HCT116 (cell line): ENCODE data around the gene FUT6. TPM values are rescaled to one million over a fixed set of nuclear protein-coding genes. Genes with fewer than 3 reads are reported as not detected.

Experiments
- ATAC-seq: fragments of 200-7000 bp; cut with Tn5 transposase; 2 replicates; pipeline ENCODE4 v1.9.1; 2020; ENCODE audit warnings: mild to moderate bottlenecking, moderate library complexity
- BruUV-seq: library from RNA; stranded (reverse); fragments of 400-500 nt; replicated peaks from 2 replicates; lab custom pipeline; 2021; lab: Mats Ljungman, UMichigan
- CTCF ChIA-PET: fragments of 300-600 bp; sonication (Branson Sonifier 250); formaldehyde crosslinking; loops from one replicate; lab custom pipeline; 2021; ENCODE audit warnings: antibody characterized with exemption; lab: Charles Lee
- POLR2A ChIA-PET: fragments of 300-600, 350-600 bp; sonication (Branson Sonifier 250); formaldehyde crosslinking; loops from one replicate; lab custom pipeline; 2021; ENCODE audit warnings: antibody characterized with exemption; lab: Charles Lee
- RAD21 ChIA-PET, 2 experiments: fragments of 300-600 bp; sonication (Branson Sonifier 250); formaldehyde crosslinking; loops; one replicate each; lab custom pipeline; 2023; ENCODE audit warnings: low total read pairs in 2 of 2; ENCODE audit not compliant: uncharacterized antibody in 2 of 2, unreplicated experiment in 2 of 2, low non-redundant PET in 1 of 2; lab: Charles Lee
- DNase-seq: peaks from one replicate; pipeline ENCODE4 v3.0.0-alpha.2; 2010; ENCODE audit warnings: low read depth, low spot score
- H2AFZ ChIP-seq: fragments of 200-600 bp; shearing (Covaris generic), sonication (generic); 2 replicates; pipeline ENCODE4 v1.6.1; 2017; ENCODE audit warnings: low read depth, mixed run types, mixed read lengths, antibody characterized with exemption, low read length; ENCODE audit not compliant: poor library complexity, severe bottlenecking
- H3K27ac ChIP-seq: 2 replicates; pipeline ENCODE4 v1.5.1; 2012; ENCODE audit warnings: low read depth, low read length
- H3K27me3 ChIP-seq: fragments of 200-600 bp; sonication (generic); 2 replicates; pipeline ENCODE4 v1.6.1; 2016; ENCODE audit warnings: mixed run types, low read length, mixed read lengths; ENCODE audit not compliant: insufficient read depth
- H3K36me3 ChIP-seq, 2 experiments: fragments of 200-500 bp in 1 of 2; fragments of 200-600 bp in 1 of 2; sonication (Bioruptor generic) in 1 of 2; sonication (generic) in 1 of 2; 2 replicates each; pipeline versions ENCODE4 v1.5.1 to v1.6.1; 2014 to 2016; ENCODE audit warnings: low read length in 2 of 2, inconsistent platforms in 1 of 2, mixed read lengths in 1 of 2, mixed run types in 1 of 2; ENCODE audit not compliant: insufficient read depth in 2 of 2, control insufficient read depth in 1 of 2
- H3K4me1 ChIP-seq, 2 experiments: fragments of 200-600 bp in 1 of 2; sonication (generic) in 1 of 2; 2 replicates each; pipeline versions ENCODE4 v1.5.1 to v1.6.1; 2012 to 2017; ENCODE audit warnings: low read length in 2 of 2, inconsistent platforms in 1 of 2, mild to moderate bottlenecking in 1 of 2, mixed read lengths in 1 of 2, mixed run types in 1 of 2, moderate library complexity in 1 of 2; ENCODE audit not compliant: insufficient read depth in 2 of 2, control insufficient read depth in 1 of 2
- H3K4me2 ChIP-seq: fragments of 200-600 bp; sonication (generic); 2 replicates; pipeline ENCODE4 v1.6.1; 2017; ENCODE audit warnings: mixed run types, low read length, mixed read lengths
- H3K4me3 ChIP-seq, 2 experiments: fragments of 200-600 bp in 1 of 2; sonication (generic) in 1 of 2; replicated peaks in 1 of 2; 2 replicates each; pipeline ENCODE4 v1.5.1; 2011 to 2016; ENCODE audit warnings: low read length in 2 of 2, control low read depth in 1 of 2, low read depth in 1 of 2, mild to moderate bottlenecking in 1 of 2, mixed read lengths in 1 of 2, mixed run types in 1 of 2
- H3K79me2 ChIP-seq: fragments of 200-600 bp; sonication (generic); 2 replicates; pipeline ENCODE4 v1.6.1; 2017; ENCODE audit warnings: mild to moderate bottlenecking, mixed run types, low read length, moderate library complexity, mixed read lengths; ENCODE audit not compliant: insufficient read depth
- H3K9ac ChIP-seq: fragments of 200-600 bp; sonication (generic); 2 replicates; pipeline ENCODE4 v1.6.1; 2016; ENCODE audit warnings: low read length, mixed read lengths
- H3K9me2 ChIP-seq: fragments of 200-600 bp; sonication (generic), shearing (Covaris generic); 2 replicates; pipeline ENCODE4 v1.6.1; 2017; ENCODE audit warnings: mixed run types, mild to moderate bottlenecking, moderate library complexity; ENCODE audit not compliant: insufficient read depth
- H3K9me3 ChIP-seq, 2 experiments: fragments of 200-500 bp in 1 of 2; fragments of 200-600 bp in 1 of 2; sonication (Bioruptor generic) in 1 of 2; sonication (generic) in 1 of 2; 2 replicates each; pipeline ENCODE4 v1.6.1; 2014 to 2017; ENCODE audit warnings: low read length in 2 of 2, mixed read lengths in 2 of 2, inconsistent platforms in 1 of 2, low read depth in 1 of 2, mild to moderate bottlenecking in 1 of 2, mixed run types in 1 of 2, moderate library complexity in 1 of 2; ENCODE audit not compliant: control insufficient read depth in 1 of 2, insufficient read depth in 1 of 2
- H4K20me1 ChIP-seq: fragments of 200-600 bp; sonication (generic), shearing (Covaris generic); 2 replicates; pipeline ENCODE4 v1.6.1; 2017; ENCODE audit warnings: mixed run types, mild to moderate bottlenecking, moderate library complexity; ENCODE audit not compliant: insufficient read depth
- ATF3 ChIP-seq: IDR thresholded peaks from 2 replicates; pipeline ENCODE4 v1.6.1; 2012
- CBX3 ChIP-seq: IDR thresholded peaks from 2 replicates; pipeline ENCODE4 v1.6.1; 2012; ENCODE audit warnings: low read depth
- CTCF ChIP-seq, 3 experiments: fragments of 200-600 bp in 1 of 3; sonication (generic) in 1 of 3; IDR thresholded peaks in 2 of 3; conservative IDR thresholded peaks in 1 of 3; 2 replicates each; pipeline ENCODE4 v1.5.1; 2012 to 2017; ENCODE audit warnings: low read depth in 2 of 3, low read length in 2 of 3, antibody characterized with exemption in 1 of 3, borderline replicate concordance in 1 of 3, control low read depth in 1 of 3, mild to moderate bottlenecking in 1 of 3, mixed read lengths in 1 of 3, mixed run types in 1 of 3, moderate library complexity in 1 of 3; ENCODE audit not compliant: insufficient read depth in 1 of 3
- EGR1 ChIP-seq: IDR thresholded peaks from 2 replicates; pipeline ENCODE4 v1.6.1; 2012; ENCODE audit warnings: low read depth
- ELF1 ChIP-seq: IDR thresholded peaks from 2 replicates; pipeline ENCODE4 v1.6.1; 2012; ENCODE audit warnings: low read depth, borderline replicate concordance
- EZH2 ChIP-seq: fragments of 200-600 bp; sonication (generic); IDR thresholded peaks from 2 replicates; pipeline ENCODE4 v1.6.1; 2017; ENCODE audit warnings: antibody characterized with exemption, mixed run types
- EZH2phosphoT487 ChIP-seq: fragments of 200-600 bp; IDR thresholded peaks from 2 replicates; pipeline ENCODE4 v1.6.1; 2018; ENCODE audit warnings: antibody characterized with exemption, borderline replicate concordance
- FOSL1 ChIP-seq: IDR thresholded peaks from 2 replicates; pipeline ENCODE4 v1.6.1; 2012; ENCODE audit warnings: low read depth
- JUND ChIP-seq: IDR thresholded peaks from 2 replicates; pipeline ENCODE4 v1.6.1; 2012
- MAX ChIP-seq: IDR thresholded peaks from 2 replicates; pipeline ENCODE4 v1.6.1; 2012
- POLR2A ChIP-seq: IDR thresholded peaks from 2 replicates; pipeline ENCODE4 v1.7.0; 2011; ENCODE audit warnings: borderline replicate concordance; ENCODE audit not compliant: insufficient read depth, insufficient read length; ENCODE audit errors: extremely low read depth
- POLR2AphosphoS5 ChIP-seq: IDR thresholded peaks from 2 replicates; pipeline ENCODE4 v1.6.1; 2011; ENCODE audit warnings: mild to moderate bottlenecking, low read depth, low read length, moderate library complexity
- RAD21 ChIP-seq: IDR thresholded peaks from 2 replicates; pipeline ENCODE4 v1.6.1; 2012; ENCODE audit warnings: low read depth, mild to moderate bottlenecking
- SP1 ChIP-seq: IDR thresholded peaks from 2 replicates; pipeline ENCODE4 v1.6.1; 2012; ENCODE audit warnings: low read depth
- SRF ChIP-seq: IDR thresholded peaks from 2 replicates; pipeline ENCODE4 v1.6.1; 2012; ENCODE audit warnings: low read depth
- ZFX ChIP-seq: fragments of 450-650 bp; IDR thresholded peaks from 2 replicates; pipeline ENCODE4 v1.6.1; 2017
- ZNF274 ChIP-seq: fragments of 200-500 bp; sonication (Bioruptor generic); IDR thresholded peaks from 2 replicates; pipeline ENCODE4 v1.6.1; 2014; ENCODE audit warnings: mild to moderate bottlenecking, low read depth, low read length, inconsistent platforms
- intact Hi-C: fragments of 100-400 bp; cut with micrococcal nuclease; formaldehyde crosslinking; loops from 2 replicates; pipeline ENCODE4 v1.10.0; 2022
- total RNA-seq: library from RNA; stranded (reverse); gene quantifications from one replicate; pipeline ENCODE4 v1.2.1, GENCODE V29; 2021; ENCODE audit not compliant: unreplicated experiment
- TF ChIP-seq, protein P1 (sequence below): IDR thresholded peaks from 2 replicates; pipeline ENCODE4 v1.6.1; 2012; ENCODE audit warnings: low read depth

Gene FUT6
- total RNA-seq, 1 experiment from 2014 or later: not detected

- Histone ChIP-seq H3K4me3 (no peak overlapping the region), H3K9ac (no peak overlapping the region), H3K4me2 (no peak overlapping the region), H4K20me1 (no peaks in the 10 kb centered on the region), H3K27me3 (no peaks in the 10 kb centered on the region), H3K4me1 (peaks cover 0 to 1% of the 10 kb centered on the region in 2 experiments; a peak in 1 of 4 replicates), H3K27ac (no peak overlapping the region), H3K9me3 (no peaks in the 10 kb centered on the region), H3K9me2 (no peaks in the 10 kb centered on the region), H2AFZ (no peak overlapping the region), H3K36me3 (no peaks in the 10 kb centered on the region), H3K79me2 (no peaks in the 10 kb centered on the region)
- no peak for ATAC-seq
- no peak for DNase-seq
- no TSS peak for BruUV-seq
- RAD21 ChIA-PET: no interaction called here
- POLR2A ChIA-PET: interaction anchor here (1.6 kb wide), 1 partner anchor 17 kb away, joined by 4 read pairs; no protein-coding TSS in a partner anchor
- intact Hi-C loops: loop anchor here (5.0 kb wide), 1 partner anchor 156 kb away; no protein-coding TSS in a partner anchor
- CTCF ChIA-PET: interaction anchor here (1.2 kb wide), 1 partner anchor 16 kb away, joined by 3 read pairs; no protein-coding TSS in a partner anchor
- no peak for TF ChIP-seq SP1
- no peak for TF ChIP-seq CTCF (IDR thresholded peaks at IDR 0.05 in 2 of 3, conservative IDR thresholded peaks at IDR 0.05 in 1 of 3; ENCODE audit: borderline replicate concordance in 1 of 3, insufficient read depth in 1 of 3, low read depth in 2 of 3, low read length in 2 of 3)
- no peak for TF ChIP-seq POLR2AphosphoS5
- no peak for TF ChIP-seq ZNF274
- no peak for TF ChIP-seq RAD21
- no peak for TF ChIP-seq ZFX
- TF ChIP-seq ATF3: no peak
- no peak for TF ChIP-seq ELF1
- TF ChIP-seq EZH2: no peak
- TF ChIP-seq FOSL1: no peak
- no peak for TF ChIP-seq MAX
- no peak for TF ChIP-seq CBX3
- TF ChIP-seq EGR1: no peak
- no peak for TF ChIP-seq EZH2phosphoT487
- TF ChIP-seq, protein P1, sequence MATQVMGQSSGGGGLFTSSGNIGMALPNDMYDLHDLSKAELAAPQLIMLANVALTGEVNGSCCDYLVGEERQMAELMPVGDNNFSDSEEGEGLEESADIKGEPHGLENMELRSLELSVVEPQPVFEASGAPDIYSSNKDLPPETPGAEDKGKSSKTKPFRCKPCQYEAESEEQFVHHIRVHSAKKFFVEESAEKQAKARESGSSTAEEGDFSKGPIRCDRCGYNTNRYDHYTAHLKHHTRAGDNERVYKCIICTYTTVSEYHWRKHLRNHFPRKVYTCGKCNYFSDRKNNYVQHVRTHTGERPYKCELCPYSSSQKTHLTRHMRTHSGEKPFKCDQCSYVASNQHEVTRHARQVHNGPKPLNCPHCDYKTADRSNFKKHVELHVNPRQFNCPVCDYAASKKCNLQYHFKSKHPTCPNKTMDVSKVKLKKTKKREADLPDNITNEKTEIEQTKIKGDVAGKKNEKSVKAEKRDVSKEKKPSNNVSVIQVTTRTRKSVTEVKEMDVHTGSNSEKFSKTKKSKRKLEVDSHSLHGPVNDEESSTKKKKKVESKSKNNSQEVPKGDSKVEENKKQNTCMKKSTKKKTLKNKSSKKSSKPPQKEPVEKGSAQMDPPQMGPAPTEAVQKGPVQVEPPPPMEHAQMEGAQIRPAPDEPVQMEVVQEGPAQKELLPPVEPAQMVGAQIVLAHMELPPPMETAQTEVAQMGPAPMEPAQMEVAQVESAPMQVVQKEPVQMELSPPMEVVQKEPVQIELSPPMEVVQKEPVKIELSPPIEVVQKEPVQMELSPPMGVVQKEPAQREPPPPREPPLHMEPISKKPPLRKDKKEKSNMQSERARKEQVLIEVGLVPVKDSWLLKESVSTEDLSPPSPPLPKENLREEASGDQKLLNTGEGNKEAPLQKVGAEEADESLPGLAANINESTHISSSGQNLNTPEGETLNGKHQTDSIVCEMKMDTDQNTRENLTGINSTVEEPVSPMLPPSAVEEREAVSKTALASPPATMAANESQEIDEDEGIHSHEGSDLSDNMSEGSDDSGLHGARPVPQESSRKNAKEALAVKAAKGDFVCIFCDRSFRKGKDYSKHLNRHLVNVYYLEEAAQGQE: no peak
- no peak for TF ChIP-seq POLR2A
- TF ChIP-seq JUND: no peak
- TF ChIP-seq SRF: no peak
- TF ChIP-seq, all 23 proteins: peak for 0
Measured at GRCh38 chr19:5811117-5811516, 28.4 kb downstream of the FUT6 start.
